Adrenal gland (tissue), 5 donors: ENCODE measurements around the gene MED13.
"Not testable (repeated sequence)": the region's sequence is repeated elsewhere in the genome, so short reads cannot be mapped to it uniquely, and the experiment has no call there.

Experiments
- POLR2A ChIP-seq, 2 donors: fragments of 450-650 bp; IDR thresholded peaks; one replicate each; pipeline ENCODE4 v1.6.1; 2017; ENCODE audit warnings: antibody characterized with exemption in 2 of 2, mild to moderate bottlenecking in 2 of 2, moderate library complexity in 1 of 2
- TF ChIP-seq, protein P1 (sequence below), 6 experiments: fragments of 450-650 bp in 4 of 6; fragments of 200-600 bp in 2 of 6; sonication (generic) in 1 of 6; IDR thresholded peaks; 1 replicate in 5 of 6; 2 replicates in 1 of 6; pipeline versions ENCODE4 v1.5.1 to v1.8.0; 2016 to 2021; ENCODE audit warnings: antibody characterized with exemption in 6 of 6, mild to moderate bottlenecking in 2 of 6, moderate library complexity in 1 of 6
- donor health status: DM: no; HTN: no; CAD: no.

- TF ChIP-seq, protein P1, sequence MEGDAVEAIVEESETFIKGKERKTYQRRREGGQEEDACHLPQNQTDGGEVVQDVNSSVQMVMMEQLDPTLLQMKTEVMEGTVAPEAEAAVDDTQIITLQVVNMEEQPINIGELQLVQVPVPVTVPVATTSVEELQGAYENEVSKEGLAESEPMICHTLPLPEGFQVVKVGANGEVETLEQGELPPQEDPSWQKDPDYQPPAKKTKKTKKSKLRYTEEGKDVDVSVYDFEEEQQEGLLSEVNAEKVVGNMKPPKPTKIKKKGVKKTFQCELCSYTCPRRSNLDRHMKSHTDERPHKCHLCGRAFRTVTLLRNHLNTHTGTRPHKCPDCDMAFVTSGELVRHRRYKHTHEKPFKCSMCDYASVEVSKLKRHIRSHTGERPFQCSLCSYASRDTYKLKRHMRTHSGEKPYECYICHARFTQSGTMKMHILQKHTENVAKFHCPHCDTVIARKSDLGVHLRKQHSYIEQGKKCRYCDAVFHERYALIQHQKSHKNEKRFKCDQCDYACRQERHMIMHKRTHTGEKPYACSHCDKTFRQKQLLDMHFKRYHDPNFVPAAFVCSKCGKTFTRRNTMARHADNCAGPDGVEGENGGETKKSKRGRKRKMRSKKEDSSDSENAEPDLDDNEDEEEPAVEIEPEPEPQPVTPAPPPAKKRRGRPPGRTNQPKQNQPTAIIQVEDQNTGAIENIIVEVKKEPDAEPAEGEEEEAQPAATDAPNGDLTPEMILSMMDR (IDR thresholded peaks at IDR 0.05), result not testable (repeated sequence)
- TF ChIP-seq POLR2A (IDR thresholded peaks at IDR 0.05), result not testable (repeated sequence)
Measured at GRCh38 chr17:61915162-61915561, 149.9 kb downstream of the MED13 start.
